Fibroblast of peridontal ligament (primary cell): ENCODE data around the gene PRRC2A.
A peak's percentile ranks its signal among the peaks of the same experiment; 100 is the strongest.
"Not testable (repeated sequence)": the region's sequence is repeated elsewhere in the genome, so short reads cannot be mapped to it uniquely, and the experiment has no call there.

Experiments
- DNase-seq: peaks from one replicate; pipeline ENCODE4 v3.0.0-alpha.2; 2010; ENCODE audit errors: extremely low read depth

PRRC2A gene

DNA sequence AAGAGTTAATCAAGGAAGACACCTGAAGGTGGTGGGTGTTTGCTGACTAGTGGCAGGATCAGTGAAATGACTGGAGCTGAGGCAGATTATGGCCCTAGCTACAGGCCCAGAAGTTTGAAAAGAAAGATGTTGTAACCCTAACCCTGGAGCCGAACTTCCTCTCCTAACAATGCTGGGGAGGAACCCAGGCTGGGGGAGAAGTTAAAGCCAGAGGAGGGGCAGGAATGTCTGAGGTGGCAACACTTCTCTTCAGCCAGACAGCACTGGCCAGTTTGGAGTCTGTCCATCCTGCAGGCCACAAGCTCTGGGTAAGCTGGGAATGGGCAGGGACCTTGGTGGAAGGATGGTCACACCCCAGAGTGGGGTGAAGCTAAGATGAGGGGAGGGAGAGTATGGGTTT is 34.5 kb upstream of the PRRC2A start, which contains the start of gene LST1:
Gene LST1 (plus strand): TSS at position 270 of the 400 bp plus-strand sequence. CDS start 1,023 bp downstream, outside the sequence.
- DNase-seq, result no peak

DNA sequence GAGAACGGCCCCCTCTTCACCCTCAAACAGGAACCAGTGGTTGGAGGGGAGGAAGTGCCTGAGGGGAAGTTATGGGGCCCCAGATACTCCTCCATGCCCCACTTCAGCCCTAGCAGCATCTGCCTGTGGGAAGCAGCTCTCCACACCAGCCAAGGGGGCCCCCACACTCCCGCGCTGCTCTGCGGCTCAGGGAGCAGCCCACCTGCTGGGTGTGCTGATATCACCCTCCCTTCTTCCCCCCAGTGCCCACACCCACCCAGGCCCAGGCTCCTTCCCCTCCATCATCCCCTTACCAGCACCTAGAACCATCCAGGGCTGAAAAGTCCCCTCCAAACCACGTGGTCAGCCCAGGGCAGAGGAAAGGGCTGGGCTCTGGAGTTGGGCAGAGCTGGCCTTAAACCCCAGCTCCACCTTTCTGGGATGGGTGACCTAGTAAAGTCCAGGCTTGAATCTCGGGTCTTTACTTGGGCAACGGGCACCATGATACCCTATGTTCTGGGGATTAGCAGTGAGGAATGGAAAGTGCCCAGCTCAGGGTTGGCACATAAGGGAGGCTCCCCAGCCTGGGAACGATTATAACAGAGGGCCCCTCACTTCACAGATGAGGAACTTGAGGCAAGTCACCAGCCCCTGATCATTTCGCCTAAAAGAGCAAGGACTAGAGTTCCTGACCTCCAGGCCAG is 33.8 kb upstream of the PRRC2A start:
- no peak for DNase-seq

DNA sequence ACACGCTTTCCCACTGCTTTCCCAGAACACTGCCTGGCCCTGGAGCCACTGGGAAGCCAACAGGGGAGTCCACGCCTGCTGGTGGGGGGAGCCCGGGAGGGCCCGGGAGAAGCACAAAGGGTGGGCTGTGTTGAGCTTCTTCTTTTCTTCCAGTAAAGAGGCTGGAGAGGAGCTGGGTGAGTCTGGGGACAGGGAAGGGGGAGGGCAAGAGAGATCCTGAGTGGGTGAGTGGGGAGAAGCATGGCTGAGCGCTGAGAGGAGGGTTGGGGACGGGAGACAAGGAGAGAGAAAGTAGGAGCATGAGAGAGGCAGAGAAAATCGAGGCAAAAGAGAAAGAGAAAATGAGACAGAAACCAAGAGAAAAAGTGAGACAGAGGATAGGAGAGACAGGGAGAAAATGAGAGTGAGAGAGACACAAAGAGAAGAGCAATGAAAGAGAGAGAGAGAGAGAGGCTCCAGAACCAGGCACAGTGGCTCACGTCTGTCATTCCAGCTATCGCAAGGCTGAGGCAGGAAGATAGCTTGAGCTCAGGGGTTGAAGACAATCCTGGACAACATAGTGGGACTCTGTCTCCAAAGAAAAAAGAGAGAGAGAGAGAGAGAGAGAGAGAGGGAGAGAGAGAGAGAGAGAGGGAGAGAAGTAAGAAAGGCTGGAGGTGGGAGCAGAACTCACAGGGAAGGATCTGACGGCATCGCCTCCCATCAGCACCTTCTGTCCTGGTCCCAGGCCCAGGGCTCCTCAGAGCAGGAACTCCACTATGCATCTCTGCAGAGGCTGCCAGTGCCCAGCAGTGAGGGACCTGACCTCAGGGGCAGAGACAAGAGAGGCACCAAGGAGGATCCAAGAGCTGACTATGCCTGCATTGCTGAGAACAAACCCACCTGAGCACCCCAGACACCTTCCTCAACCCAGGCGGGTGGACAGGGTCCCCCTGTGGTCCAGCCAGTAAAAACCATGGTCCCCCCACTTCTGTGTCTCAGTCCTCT is 32.4 kb upstream of the PRRC2A start:
- peak; percentile 11 for DNase-seq

DNA sequence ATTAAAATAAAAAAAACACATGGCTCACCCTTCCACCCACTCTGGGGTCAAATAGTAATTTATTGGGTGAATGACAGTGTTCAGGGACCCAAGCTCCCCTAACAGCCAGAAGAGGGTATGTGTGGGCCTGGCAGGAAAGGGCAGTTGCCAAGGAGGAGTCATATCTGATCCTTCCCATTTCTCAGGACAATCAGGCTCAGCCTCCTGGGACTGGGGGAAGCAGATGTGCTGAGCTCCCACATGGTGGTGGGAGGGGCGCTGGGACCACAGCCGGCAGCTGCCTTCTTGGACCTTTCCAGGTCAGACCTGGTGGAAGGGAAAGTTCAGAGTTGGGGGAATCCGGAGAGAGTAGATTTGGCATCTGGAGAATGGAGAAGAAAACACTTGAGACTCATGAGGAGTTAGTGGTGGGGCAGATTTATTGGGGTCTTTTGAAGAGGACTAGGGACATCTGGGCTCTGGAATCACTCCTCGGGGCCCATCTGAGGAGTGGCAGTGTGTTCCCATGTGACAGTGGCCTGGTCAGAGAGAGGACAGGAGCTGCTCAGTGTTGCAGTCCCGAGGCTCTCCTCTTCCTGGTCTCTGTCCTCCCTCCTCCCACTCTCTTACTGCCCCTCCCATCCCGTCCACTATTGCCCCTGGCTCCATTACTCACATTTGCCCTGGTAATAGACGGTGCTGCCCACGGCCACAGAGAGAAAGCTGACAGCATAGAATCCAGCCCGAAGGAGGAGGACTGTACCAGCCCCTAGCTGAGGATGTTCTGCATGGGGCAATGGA is 31.5 kb upstream of the PRRC2A start:
- DNase-seq, result no peak

DNA sequence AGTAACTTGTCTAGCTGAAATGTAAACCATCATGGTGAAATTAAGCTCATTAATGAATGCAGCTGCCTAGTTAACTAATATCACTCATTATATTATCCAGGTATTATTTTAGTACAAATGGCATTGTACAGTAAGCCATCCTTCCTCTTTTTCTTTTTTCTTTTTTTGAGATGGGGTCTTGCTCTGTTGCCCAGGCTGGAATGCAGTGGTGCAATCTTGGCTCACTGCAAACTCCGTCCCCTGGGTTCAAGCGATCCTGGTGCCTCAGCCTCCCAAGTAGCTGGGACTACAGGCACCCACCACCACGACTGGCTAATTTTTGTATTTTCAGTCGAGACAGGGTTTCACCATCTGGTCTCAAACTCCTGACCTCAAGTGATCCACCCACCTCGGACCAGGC is 29.8 kb upstream of the PRRC2A start:
- DNase-seq, result not testable (repeated sequence)

DNA sequence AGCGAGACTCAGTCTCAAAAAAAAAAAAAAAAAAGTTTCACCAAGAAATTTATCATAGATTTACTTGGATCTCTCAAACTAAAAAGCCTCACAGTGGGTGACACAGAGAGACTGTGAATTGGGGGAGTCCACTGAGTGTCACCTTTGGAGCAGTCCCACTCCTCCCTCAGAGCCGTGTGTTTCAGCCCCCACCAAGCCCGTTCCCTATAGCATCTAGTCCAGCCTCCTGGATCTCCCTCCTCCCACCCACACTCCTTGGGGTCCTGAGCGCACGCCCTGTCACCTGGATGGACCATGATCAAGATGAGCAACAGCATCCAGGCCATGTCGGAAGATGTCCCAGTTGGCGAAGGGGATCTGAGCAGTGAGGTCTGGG is 28.1 kb upstream of the PRRC2A start:
- no peak for DNase-seq

DNA sequence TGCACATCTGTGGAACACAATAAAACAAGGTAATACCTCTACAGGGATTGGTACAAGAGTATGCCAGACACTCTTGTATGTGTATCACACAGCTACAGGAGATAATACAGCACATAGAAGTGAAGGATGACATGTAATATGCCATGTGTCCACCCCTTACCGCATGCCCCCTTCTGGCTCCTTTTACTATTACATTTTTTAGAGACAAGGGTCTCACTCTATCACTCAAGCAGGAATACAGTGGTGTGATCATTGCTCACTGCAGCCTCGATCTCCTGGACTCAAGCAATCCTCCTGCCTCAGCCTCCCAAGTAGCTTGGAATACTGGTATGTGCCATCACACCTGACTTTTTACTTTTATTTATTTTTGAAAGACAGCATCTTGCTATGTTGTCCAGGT is 23.5 kb upstream of the PRRC2A start:
- DNase-seq, result peak; percentile 38

DNA sequence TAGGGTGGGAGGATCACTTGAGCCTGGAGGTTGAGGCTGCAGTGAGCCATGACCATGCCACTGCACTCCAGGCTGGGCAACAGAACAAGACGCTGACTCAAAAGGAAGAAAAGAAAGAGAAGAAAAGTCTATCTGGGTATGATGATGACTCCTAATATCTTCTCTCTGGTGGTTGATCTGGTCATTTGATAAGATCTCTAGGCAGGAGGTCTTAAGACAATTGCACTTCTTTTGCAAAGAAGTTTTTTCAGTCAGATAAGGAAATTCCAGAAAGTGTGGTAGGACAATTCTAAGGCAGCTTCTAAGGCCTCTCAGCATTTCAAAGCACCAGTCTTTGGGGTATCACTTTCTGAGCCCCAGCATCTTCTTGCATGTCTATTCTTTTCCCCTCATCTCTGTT is 13.2 kb upstream of the PRRC2A start:
- no peak for DNase-seq

DNA sequence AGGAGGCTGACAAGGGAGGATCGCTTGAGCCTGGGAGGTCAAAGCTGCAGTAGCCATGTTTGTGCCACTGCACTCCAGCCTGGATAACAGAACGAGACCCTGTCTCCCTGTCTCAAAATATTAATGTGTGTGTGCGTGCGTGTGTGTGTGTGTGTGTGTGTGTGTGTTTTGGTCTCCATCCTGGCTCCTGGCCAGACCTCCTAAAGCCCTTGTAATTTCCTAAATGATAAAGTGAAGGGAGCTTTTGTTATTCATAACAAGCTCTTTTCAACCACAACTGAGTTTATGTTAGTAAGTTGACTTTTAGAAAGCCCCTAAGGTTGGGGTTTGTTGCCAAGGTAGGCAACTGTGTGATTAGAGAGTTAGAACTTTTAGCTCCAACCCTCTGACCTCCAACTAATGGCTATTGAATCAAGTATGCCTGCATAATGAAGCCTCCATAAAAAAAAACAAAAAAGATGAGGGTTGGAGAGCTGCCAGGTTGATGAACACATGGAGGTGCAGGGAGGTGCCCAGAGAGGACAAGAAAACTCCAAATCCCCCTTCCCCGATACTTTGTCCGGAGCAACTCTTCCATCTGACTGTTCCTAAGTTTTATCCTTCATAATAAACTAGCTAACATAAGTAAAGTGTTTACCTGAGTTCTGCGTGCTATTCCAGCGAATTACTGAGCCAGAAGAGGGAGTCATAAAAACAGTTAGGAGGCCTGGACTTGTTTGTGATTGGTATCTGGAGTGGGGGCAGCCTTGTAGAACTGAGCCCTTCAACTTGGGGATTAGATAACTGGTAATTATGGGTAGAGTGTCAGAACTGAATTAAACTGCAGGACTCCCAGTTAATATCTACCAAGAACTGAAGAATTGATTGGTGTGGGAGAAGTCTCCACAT is 10.8 kb upstream of the PRRC2A start:
- no peak for DNase-seq

DNA sequence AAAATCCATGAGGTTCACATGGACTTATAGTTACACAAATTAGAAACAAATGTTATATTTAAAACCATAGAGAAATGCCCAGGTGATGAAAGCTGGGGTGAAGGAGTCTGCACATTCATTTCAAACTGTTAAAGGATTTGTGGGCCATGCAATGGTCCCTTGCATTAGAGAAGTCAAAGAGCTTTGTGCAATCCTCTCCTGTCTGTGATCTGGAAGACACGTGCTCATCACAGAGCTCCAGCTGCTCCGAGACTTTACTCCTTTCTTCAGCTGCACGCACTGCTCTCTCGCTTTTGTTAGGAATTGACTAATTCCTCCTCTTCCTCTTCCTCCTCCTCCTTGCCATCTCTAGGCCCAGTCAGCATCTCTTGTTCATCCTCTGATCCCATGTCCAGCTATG is 9.5 kb upstream of the PRRC2A start:
- peak; percentile 45 for DNase-seq

DNA sequence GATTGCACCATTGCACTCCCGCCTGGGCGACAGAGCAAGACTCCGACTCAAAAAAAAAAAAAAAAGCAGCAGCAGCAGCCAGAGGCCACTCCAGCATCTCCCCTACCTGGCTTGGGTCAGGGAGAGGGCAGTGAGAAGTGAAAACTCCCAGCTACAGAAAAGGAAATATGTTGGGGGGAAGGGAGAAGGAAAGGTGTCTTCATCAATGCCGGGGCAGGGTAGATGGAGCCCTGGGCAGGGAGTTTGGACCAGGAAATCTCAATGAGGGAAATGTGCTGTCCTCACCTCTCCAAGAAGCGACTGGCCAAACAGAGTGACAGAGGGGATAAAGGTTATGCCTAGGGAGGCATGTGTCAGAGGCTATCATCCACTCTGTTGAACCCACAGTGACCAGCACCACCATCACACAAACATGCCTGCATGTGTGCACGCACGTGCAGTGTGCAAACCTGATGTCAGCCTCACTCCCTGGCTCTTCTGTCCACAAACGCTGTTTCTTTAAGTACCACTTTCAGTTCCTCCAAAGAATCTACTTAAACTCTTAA is 6.4 kb upstream of the PRRC2A start:
- DNase-seq, result no peak

DNA sequence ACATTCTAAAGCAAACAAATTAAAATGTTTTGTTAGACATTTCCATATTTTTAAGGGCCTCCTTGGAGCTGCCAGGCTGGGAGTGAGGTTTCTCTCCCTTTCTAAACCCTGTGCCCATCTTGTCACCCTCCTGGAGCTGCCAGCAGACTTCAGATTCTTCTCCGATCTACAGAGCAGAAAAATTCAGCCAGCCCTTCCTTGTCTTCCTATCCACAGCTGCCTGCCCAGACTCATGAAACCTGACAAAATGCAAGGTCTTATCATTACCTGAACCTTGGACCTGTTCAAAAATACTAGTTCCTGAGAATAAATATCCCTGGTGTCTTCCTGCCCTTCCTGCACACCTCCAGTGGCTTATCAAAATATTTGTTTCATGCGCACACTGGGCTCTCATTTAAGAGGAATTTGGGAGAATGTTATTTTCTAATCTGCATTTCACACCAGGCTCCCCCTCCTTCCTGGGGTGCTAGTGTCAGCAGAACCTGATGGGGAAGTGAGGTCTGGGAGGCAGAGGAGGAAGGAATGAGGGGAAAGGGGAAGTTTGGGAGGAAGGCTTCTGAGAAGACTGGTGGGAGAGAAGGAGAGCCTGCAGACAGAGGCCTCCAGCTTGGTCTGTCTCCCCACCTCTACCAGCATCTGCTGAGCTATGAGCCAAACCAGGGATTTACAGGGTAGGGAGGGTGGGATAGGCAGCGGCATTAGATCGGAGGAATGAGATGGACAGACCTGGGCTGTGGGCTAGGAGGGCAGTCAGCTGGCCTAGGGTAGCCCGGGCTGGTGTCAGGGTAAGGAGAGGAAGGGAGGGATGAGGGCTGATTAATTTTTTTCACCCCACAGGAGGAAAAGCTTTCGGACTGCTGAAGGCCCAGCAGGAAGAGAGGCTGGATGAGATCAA is 5.6 kb upstream of the PRRC2A start, which contains the start of gene AIF1:
Gene AIF1 (plus strand): TSS at position 551 of the 895 bp plus-strand sequence. CDS start 96 bp downstream, at position 647.
- DNase-seq, result no peak

DNA sequence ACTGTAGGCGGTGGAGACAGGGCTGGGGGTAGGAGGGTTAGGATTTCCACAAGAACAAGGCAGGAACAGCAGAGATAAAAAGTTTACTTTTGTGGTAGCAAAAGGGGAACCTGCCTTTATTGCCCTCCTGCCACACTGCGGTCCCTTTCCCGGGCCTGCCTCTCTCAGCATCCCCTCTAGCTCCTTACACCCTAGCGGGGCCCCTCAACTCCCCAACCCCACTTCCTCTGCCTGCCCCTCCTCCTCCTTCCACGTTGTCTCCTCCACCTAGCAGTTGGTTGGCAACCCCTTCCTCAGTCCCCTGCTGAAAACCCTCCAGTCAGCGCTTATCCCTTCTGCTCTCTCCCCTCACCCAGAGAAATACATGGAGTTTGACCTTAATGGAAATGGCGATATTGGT is 4.8 kb upstream of the PRRC2A start:
- no peak for DNase-seq

DNA sequence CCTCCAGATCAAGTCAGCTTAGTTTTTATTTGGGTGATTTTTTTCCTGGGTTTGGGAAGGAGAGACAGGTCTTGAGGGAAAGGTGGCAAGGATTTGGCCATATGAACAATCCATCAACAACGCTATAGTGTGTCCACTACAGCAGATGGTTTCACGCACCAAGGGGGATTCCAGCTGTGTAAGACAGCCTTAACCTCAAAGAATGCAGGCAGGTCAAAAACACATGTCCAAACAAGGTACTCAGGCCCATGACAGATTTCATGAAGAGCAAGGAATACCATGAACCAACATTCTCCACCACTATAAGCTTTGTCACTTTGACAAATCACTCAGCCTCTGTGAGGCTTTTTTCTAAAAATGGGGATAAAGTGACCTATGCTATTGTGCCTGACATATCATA is 3.5 kb upstream of the PRRC2A start:
- DNase-seq, result no peak

DNA sequence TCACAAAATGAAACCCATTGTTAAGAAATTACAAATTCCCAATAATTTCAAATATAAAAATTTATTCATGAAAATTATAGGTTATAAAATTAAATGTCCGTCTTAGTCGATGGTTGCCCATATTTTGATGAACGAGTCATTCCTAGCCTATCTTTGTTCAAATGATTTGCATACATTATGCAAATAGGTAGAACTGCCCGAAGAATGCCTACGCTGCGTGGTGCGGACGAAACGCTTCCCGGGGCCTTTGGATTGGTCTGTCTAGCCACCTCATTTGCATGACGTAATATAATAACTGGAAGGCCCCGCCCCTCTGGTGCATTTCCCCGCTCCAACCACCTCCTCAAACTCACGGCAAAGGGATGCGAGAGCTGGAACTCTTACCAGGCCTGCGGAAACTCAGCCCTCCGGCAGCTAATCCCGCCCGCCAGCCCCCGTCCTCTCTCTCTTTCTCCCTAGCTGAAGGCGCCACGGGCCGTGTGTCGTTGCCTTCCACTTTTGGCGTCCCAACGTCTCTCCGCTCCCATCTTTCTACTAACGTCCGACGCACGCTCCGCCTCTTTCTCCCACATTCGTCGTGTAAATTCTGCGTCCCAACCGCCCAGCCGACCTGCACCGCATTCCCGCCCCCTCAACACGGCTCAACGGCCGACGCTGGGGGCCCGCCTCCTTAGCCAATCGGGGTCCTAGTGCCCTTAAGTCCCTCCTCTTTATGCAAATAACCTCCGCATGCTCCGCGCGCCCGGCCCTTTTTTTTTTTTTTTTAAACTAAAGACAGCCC is 520 bp upstream of the PRRC2A start:
- peak; percentile 98 for DNase-seq

DNA sequence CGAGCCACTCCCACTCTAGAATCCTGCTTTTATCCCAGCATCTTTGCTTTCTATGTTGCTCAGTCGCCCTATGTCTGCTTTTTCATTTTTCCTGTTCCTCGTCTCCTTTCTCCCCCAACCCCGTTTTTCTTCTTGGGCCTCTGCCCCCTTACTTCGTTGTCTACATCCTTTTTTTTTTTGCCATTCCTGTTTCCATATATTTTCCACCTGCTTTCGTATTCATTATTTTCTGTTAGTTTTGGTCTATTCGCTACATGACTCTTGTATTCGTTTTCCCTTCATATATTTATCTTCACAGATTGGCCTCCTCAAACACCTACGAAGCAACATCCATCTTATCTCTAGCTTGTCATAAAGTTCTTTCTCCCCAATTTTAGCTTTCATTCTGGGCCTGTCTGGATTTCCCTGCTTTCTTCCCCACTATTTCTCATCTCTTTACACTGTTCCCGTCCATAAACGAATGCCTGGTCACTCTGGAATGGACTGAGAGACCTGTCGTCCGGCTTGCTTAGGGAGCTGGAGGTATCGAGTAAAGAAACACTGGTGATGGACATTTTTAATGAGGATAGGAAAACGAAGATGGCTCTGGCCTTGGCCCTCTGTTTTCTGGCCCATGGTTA is 915 bp downstream of the PRRC2A start:
- DNase-seq, result no peak

DNA sequence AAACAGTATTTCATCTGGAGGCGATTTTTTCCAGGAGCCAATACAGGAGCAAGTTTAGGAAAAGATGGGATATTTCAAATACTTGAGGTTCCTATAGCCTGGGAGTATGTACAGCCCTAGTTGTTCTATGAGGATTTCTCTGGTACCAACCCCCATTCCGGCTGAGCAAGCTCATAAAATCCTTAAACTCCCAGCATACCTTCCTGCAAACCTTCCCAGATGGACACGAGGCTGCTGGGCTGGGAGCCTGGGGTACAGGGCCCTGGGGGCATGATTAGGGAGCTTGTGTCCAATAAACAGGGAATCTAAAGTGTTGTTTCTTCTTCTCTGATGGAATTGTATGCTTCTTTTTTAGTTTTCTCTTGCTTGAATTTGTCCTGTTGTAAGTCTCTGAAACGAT is 1.5 kb downstream of the PRRC2A start:
- DNase-seq, result peak; percentile 20

DNA sequence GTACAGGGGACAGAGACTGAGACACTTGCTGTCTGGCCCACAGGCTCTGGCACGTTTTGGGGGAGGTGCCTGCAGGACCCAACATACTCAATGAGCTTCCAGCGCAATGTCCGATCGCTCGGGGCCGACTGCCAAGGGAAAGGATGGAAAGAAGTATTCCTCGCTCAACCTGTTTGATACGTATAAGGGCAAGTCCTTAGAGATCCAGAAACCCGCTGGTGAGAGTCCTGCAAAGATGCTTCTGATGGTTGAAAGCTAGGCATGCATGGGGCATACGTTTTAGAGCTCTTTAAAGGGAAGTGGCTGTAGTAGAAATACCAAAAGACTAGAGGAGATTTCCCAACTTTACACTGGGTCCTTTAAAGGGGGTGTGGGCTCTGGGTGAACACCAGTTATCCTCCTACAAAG is 2.2 kb downstream of the PRRC2A start:
- DNase-seq, result no peak
